Fibroblast of lung (primary cell): ENCODE measurements around the gene PRDX2. TPM values are rescaled to one million over a fixed set of nuclear protein-coding genes. Genes with fewer than 3 reads are reported as not detected.

Source experiments
- DNase-seq, 2 donors: peaks; one replicate each; pipeline versions ENCODE4 v3.0.0 to v3.0.0-alpha.2; 2010; ENCODE audit warnings: low read depth in 2 of 2
- H2AFZ ChIP-seq: 2 replicates; pipeline ENCODE4 v1.5.1; 2012; ENCODE audit warnings: low read length, control low read depth, inconsistent platforms
- H3K27ac ChIP-seq: 2 replicates; pipeline ENCODE4 v1.5.1; 2011; ENCODE audit warnings: low read length, control low read depth; ENCODE audit not compliant: insufficient read depth
- H3K27me3 ChIP-seq: 2 replicates; pipeline ENCODE4 v1.5.1; 2011; ENCODE audit warnings: mild to moderate bottlenecking, low read length; ENCODE audit not compliant: control insufficient read depth, insufficient read depth
- H3K36me3 ChIP-seq: 2 replicates; pipeline ENCODE4 v1.5.1; 2011; ENCODE audit warnings: low read length; ENCODE audit not compliant: control insufficient read depth, insufficient read depth
- H3K4me1 ChIP-seq: 2 replicates; pipeline ENCODE4 v1.5.1; 2011; ENCODE audit warnings: low read length; ENCODE audit not compliant: control insufficient read depth, insufficient read depth; ENCODE audit errors: extremely low read depth
- H3K4me2 ChIP-seq: 2 replicates; pipeline ENCODE4 v1.5.1; 2011; ENCODE audit warnings: low read length, control low read depth; ENCODE audit not compliant: insufficient read depth; ENCODE audit errors: extremely low read depth
- H3K4me3 ChIP-seq, 4 experiments: fragments of 200-600 bp in 1 of 4; sonication (generic) in 1 of 4; replicated peaks in 1 of 4; 2 replicates each; pipeline ENCODE4 v1.5.1; 2011 to 2016; ENCODE audit warnings: low read length in 4 of 4, low read depth in 3 of 4, mild to moderate bottlenecking in 3 of 4, control low read depth in 2 of 4, inconsistent platforms in 1 of 4, mixed read lengths in 1 of 4; ENCODE audit not compliant: insufficient read depth in 1 of 4; ENCODE audit errors: control extremely low read depth in 1 of 4
- H3K79me2 ChIP-seq: 2 replicates; pipeline ENCODE4 v1.5.1; 2012; ENCODE audit warnings: mild to moderate bottlenecking, low read length, inconsistent platforms; ENCODE audit not compliant: control insufficient read depth, insufficient read depth
- H3K9ac ChIP-seq: 2 replicates; pipeline ENCODE4 v1.5.1; 2011; ENCODE audit warnings: mild to moderate bottlenecking, low read length, control low read depth; ENCODE audit not compliant: insufficient read depth
- H3K9me3 ChIP-seq: 2 replicates; pipeline ENCODE4 v1.5.1; 2012; ENCODE audit warnings: low read depth, low read length; ENCODE audit not compliant: control insufficient read depth, insufficient read depth
- H4K20me1 ChIP-seq: 2 replicates; pipeline ENCODE4 v1.5.1; 2011; ENCODE audit warnings: low read length; ENCODE audit not compliant: control insufficient read depth, insufficient read depth; ENCODE audit errors: extremely low read depth
- EZH2 ChIP-seq: IDR thresholded peaks from 2 replicates; pipeline ENCODE4 v1.5.1; 2012; ENCODE audit warnings: low read length, control low read depth, mild to moderate bottlenecking; ENCODE audit errors: missing control alignments
- polyA plus RNA-seq, 2 donors: library from polyadenylated mRNA; depleted of rRNA in 1 of 2; stranded (reverse) in 1 of 2; unstranded in 1 of 2; fragments of >200 nt; gene quantifications; 2 replicates each; pipeline ENCODE4 v1.2.1, GENCODE V29; 2011 to 2012; ENCODE audit warnings: missing spikeins in 1 of 2
- total RNA-seq: library from RNA; depleted of rRNA; stranded (reverse); fragments of >200 nt; gene quantifications from 2 replicates; pipeline ENCODE4 v1.2.1, GENCODE V29; 2014
- TF ChIP-seq, protein P1 (sequence below), 2 donors: IDR thresholded peaks in 1 of 2; conservative IDR thresholded peaks in 1 of 2; 1 replicate in 1 of 2; 2 replicates in 1 of 2; pipeline ENCODE4 v1.5.1; 2011 to 2012; ENCODE audit warnings: low read length in 2 of 2, control low read depth in 1 of 2, inconsistent platforms in 1 of 2, low read depth in 1 of 2, mild to moderate bottlenecking in 1 of 2

Gene PRDX2
- total and polyA plus RNA-seq, 2 donors (not counting 1 experiment from before 2014, with no cell fraction given), result 186 to 228 TPM

DNA sequence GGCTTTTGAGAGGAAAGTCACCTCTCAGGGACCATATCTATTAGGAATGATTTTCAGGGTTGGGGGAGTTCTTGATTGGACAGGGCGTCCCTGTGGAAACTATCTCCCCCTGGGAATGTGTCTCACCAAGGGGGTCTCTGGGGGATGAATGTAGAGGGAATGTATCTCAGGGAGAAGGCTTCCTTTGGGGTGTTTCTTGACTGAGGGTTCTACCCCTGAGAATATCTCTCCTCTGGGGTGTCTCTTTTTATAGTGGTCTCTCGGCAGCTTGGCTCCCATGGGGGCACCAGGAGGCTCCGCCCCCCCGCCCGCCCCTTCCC lies 31.8 kb upstream of the PRDX2 start:
- TF ChIP-seq, protein P1, sequence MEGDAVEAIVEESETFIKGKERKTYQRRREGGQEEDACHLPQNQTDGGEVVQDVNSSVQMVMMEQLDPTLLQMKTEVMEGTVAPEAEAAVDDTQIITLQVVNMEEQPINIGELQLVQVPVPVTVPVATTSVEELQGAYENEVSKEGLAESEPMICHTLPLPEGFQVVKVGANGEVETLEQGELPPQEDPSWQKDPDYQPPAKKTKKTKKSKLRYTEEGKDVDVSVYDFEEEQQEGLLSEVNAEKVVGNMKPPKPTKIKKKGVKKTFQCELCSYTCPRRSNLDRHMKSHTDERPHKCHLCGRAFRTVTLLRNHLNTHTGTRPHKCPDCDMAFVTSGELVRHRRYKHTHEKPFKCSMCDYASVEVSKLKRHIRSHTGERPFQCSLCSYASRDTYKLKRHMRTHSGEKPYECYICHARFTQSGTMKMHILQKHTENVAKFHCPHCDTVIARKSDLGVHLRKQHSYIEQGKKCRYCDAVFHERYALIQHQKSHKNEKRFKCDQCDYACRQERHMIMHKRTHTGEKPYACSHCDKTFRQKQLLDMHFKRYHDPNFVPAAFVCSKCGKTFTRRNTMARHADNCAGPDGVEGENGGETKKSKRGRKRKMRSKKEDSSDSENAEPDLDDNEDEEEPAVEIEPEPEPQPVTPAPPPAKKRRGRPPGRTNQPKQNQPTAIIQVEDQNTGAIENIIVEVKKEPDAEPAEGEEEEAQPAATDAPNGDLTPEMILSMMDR (conservative IDR thresholded peaks at IDR 0.05 in 1 of 2, IDR thresholded peaks at IDR 0.05 in 1 of 2; ENCODE audit: low read depth in 1 of 2, low read length in 2 of 2), result no peak
- TF ChIP-seq EZH2, result no peak
- no peak for DNase-seq
- Histone ChIP-seq H3K4me3 (peak overlapping the region in 1 of 4 experiments; percentile 25), H3K9me3 (no peaks in the 10 kb centered on the region), H2AFZ (no peak overlapping the region), H3K9ac (no peak overlapping the region), H3K79me2 (no peaks in the 10 kb centered on the region), H3K4me1 (peaks cover under 1% of the 10 kb centered on the region), H3K4me2 (no peak overlapping the region), H4K20me1 (no peaks in the 10 kb centered on the region), H3K27ac (no peak overlapping the region), H3K27me3 (peaks cover 48% of the 10 kb centered on the region), H3K36me3 (no peaks in the 10 kb centered on the region)

DNA sequence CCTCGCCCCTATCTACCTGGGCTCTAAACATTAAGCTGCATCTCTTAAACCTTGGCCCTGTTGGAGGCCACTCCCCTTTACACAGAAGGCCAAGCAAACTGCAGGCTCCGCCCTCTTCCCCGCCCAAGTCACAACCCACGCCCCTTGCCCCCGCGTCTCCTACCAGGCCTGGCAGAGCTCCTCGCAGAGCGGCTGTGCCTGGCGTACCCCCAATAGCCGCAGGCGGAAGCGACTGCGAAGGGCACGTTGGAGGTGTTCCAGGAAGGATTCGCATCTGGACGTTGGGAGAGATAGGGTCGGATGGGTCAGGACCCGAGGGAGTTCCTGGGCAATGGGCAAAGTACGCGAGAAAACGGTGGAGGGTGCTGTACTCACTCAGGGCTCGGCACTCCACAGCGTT lies 26.9 kb upstream of the PRDX2 start:
- Histone ChIP-seq H3K4me3 (no peak overlapping the region), H3K27me3 (peaks cover 10% of the 10 kb centered on the region), H3K79me2 (no peaks in the 10 kb centered on the region), H3K4me2 (peak overlapping the region; percentile 5), H3K9ac (no peak overlapping the region), H2AFZ (no peak overlapping the region), H3K4me1 (peaks cover 3% of the 10 kb centered on the region), H4K20me1 (no peaks in the 10 kb centered on the region), H3K36me3 (no peaks in the 10 kb centered on the region), H3K9me3 (no peaks in the 10 kb centered on the region), H3K27ac (no peak overlapping the region)
- TF ChIP-seq, protein P1 (conservative IDR thresholded peaks at IDR 0.05 in 1 of 2, IDR thresholded peaks at IDR 0.05 in 1 of 2; ENCODE audit: low read depth in 1 of 2, low read length in 2 of 2), result no peak
- TF ChIP-seq EZH2, result no peak
- DNase-seq, result peak in 1 of 2 donors; percentile 21

DNA sequence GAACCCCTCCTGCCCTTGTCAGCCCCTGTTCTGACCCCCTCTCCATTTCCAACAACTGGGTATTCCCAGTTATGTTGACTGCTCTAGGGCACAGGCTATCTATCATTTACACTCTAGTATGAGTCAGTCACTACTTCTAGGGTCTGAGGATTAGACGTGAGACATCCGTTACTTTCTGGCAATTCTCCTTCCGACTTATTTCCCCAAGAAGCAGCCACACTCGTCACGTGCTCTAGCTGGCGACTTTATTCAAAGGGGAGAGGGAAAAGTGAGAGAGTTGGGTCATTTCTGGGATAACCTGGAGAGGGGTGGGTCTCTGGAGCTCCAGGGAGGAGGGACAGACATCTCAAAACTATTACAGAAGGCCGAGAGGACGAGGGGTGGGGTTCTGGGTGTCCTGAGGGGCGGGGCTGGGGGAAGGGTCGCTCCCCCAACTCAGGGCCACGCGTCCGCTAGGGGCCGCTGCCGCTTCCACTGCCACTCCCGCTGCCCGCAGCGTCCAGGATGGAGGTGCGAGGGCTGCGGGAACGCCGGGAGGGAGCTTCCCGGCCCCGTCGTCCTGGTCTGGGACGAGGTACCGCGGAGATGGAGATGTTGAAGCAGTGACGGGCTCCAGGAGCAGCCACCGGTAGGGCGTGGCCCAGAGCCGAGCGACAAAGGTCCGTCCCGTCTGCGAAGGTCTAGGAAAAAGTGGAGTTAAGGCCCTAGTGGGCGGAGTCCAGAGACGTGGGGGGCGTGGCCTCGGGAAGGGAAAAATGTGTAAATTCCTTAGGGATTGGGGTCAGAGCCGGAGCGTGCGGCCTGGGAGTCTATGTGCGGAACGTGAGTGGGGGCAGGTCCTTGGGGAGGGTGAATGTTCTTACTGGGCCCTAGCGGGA lies 23.9 kb upstream of the PRDX2 start:
- Histone ChIP-seq H3K4me2 (peak overlapping the region; percentile 5), H3K79me2 (no peaks in the 10 kb centered on the region), H3K4me1 (peaks cover 3% of the 10 kb centered on the region), H4K20me1 (no peaks in the 10 kb centered on the region), H3K9ac (no peak overlapping the region), H3K27me3 (peaks cover 2% of the 10 kb centered on the region), H3K4me3 (no peak overlapping the region), H3K36me3 (no peaks in the 10 kb centered on the region), H3K27ac (no peak overlapping the region), H2AFZ (no peak overlapping the region), H3K9me3 (no peaks in the 10 kb centered on the region)
- no peak for TF ChIP-seq EZH2
- TF ChIP-seq, protein P1 (conservative IDR thresholded peaks at IDR 0.05 in 1 of 2, IDR thresholded peaks at IDR 0.05 in 1 of 2; ENCODE audit: low read depth in 1 of 2, low read length in 2 of 2), result peak in 1 of 2 donors; percentile 23
- DNase-seq, result no peak
